Uterus (tissue), 4 donors: ENCODE data around the gene GATD1. TPM values are rescaled to one million over a fixed set of nuclear protein-coding genes. Genes with fewer than 3 reads are reported as not detected.

Source experiments
- DNase-seq, 2 donors: peaks; one replicate each; pipeline ENCODE4 v3.0.0-alpha.2; 2019 to 2020
- H3K27ac ChIP-seq, 2 donors: fragments of 200-600 bp; sonication (generic); 1 replicate in 1 of 2; 2 replicates in 1 of 2; pipeline ENCODE4 v1.5.1; 2016 to 2018
- H3K27me3 ChIP-seq, 2 donors: fragments of 200-600 bp; sonication (generic); one replicate each; pipeline ENCODE4 v1.5.1; 2018 to 2019; ENCODE audit warnings: control low read depth in 1 of 2
- H3K36me3 ChIP-seq, 2 donors: fragments of 200-600 bp; sonication (generic); one replicate each; pipeline ENCODE4 v1.5.1; 2019; ENCODE audit warnings: control low read depth in 1 of 2
- H3K4me1 ChIP-seq, 2 donors: fragments of 200-600 bp; sonication (generic); one replicate each; pipeline ENCODE4 v1.5.1; 2018 to 2019; ENCODE audit warnings: control low read depth in 1 of 2
- H3K4me3 ChIP-seq, 2 donors: fragments of 200-600 bp; sonication (generic); 1 replicate in 1 of 2; 2 replicates in 1 of 2; pipeline ENCODE4 v1.5.1; 2018 to 2019; ENCODE audit warnings: mild to moderate bottlenecking in 1 of 2
- H3K9me3 ChIP-seq, 2 donors: fragments of 200-600 bp; sonication (generic); one replicate each; pipeline ENCODE4 v1.5.1; 2019; ENCODE audit warnings: control low read depth in 1 of 2
- POLR2A ChIP-seq, 2 donors: fragments of 450-650 bp; IDR thresholded peaks; one replicate each; pipeline ENCODE4 v1.6.1; 2016; ENCODE audit warnings: antibody characterized with exemption in 2 of 2, mild to moderate bottlenecking in 1 of 2, moderate library complexity in 1 of 2
- intact Hi-C: fragments of 100-400 bp; cut with DNase I; formaldehyde crosslinking; loops from one replicate; pipeline ENCODE4 v1.15.1; 2023; ENCODE audit warnings: low total_unique reads
- total RNA-seq, 4 donors: library from RNA; depleted of rRNA in 3 of 4; stranded (reverse); fragments of >200 nt in 3 of 4; gene quantifications; one replicate each; pipeline versions ENCODE4 v1.1.0 to v1.2.4, GENCODE V29; 2014 to 2023
- TF ChIP-seq, protein P1 (sequence below), 4 experiments: fragments of 200-600 bp in 2 of 4; fragments of 450-650 bp in 2 of 4; sonication (generic) in 2 of 4; IDR thresholded peaks; one replicate each; pipeline ENCODE4 v1.5.1; 2016 to 2019; ENCODE audit warnings: antibody characterized with exemption in 4 of 4, mild to moderate bottlenecking in 2 of 4, moderate library complexity in 1 of 4
- donor health status: DM: yes; HTN: yes; CAD: no.

The GATD1 gene
- total RNA-seq, 4 donors from 2014 or later = 11.8 to 81.1 (median 29.3) TPM

DNA sequence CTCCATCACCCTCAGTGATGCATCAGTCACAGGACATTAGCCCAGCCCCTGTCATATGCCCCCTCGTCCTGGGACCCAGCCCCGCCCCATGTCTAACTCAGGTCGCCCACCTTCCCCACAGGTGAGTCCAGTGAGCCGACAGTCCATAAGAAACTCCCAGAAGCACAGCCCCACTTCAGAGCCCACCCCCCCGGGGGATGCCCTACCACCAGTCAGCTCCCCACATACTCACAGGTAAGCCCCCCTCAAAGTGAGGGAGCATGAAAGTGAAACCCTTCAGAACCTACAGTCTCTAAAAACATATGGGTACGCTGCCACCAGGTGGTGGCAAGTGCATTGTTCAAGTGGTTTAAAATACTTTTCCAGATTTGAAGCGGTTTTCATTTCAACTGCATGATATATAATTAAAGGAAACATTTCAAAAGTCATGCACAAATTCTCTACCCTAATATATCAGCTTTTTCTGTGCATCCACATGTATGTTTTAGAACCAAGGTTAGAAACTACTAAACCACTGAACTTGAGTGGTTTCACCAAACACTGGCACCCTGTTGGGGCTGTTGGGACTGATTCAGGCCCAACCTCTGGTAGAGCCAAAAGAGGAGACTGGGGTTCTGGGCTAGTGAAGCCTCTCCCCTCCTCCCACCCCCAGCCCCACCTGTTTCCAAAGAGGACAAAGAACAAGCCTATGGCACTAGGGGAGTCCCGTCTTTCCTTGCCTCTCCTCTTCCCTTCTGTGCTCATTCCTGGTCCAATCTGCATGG, 54.0 kb downstream of the GATD1 start:
- Histone ChIP-seq H3K27me3 (peaks cover 0 to 8% of the 10 kb centered on the region in 2 donors), H3K4me1 (peaks cover 0 to 7% of the 10 kb centered on the region in 2 donors), H3K9me3 (no peaks in the 10 kb centered on the region), H3K27ac (no peak overlapping the region), H3K36me3 (no peaks in the 10 kb centered on the region), H3K4me3 (no peak overlapping the region)
- intact Hi-C loops = loop anchor here (5.0 kb wide), 2 partner anchors 61 to 166 kb away; no protein-coding TSS in a partner anchor
- no peak for TF ChIP-seq POLR2A (IDR thresholded peaks at IDR 0.05)
- TF ChIP-seq, protein P1, sequence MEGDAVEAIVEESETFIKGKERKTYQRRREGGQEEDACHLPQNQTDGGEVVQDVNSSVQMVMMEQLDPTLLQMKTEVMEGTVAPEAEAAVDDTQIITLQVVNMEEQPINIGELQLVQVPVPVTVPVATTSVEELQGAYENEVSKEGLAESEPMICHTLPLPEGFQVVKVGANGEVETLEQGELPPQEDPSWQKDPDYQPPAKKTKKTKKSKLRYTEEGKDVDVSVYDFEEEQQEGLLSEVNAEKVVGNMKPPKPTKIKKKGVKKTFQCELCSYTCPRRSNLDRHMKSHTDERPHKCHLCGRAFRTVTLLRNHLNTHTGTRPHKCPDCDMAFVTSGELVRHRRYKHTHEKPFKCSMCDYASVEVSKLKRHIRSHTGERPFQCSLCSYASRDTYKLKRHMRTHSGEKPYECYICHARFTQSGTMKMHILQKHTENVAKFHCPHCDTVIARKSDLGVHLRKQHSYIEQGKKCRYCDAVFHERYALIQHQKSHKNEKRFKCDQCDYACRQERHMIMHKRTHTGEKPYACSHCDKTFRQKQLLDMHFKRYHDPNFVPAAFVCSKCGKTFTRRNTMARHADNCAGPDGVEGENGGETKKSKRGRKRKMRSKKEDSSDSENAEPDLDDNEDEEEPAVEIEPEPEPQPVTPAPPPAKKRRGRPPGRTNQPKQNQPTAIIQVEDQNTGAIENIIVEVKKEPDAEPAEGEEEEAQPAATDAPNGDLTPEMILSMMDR (IDR thresholded peaks at IDR 0.05) = peak; percentile 39 to 69 (median 50)
- no peak for DNase-seq

- Histone ChIP-seq H3K27ac (no peak overlapping the region), H3K9me3 (no peaks in the 10 kb centered on the region), H3K4me1 (no peaks in the 10 kb centered on the region), H3K4me3 (no peak overlapping the region), H3K36me3 (no peaks in the 10 kb centered on the region), H3K27me3 (peaks cover 0 to 8% of the 10 kb centered on the region in 2 donors)
- DNase-seq = no peak
- intact Hi-C loops = loop anchor here (5.0 kb wide), 2 partner anchors 60 to 165 kb away; no protein-coding TSS in a partner anchor
- TF ChIP-seq POLR2A (IDR thresholded peaks at IDR 0.05) = no peak
Observed at GRCh38 chr11:722346-722811, 54.9 kb downstream of the GATD1 start.

DNA sequence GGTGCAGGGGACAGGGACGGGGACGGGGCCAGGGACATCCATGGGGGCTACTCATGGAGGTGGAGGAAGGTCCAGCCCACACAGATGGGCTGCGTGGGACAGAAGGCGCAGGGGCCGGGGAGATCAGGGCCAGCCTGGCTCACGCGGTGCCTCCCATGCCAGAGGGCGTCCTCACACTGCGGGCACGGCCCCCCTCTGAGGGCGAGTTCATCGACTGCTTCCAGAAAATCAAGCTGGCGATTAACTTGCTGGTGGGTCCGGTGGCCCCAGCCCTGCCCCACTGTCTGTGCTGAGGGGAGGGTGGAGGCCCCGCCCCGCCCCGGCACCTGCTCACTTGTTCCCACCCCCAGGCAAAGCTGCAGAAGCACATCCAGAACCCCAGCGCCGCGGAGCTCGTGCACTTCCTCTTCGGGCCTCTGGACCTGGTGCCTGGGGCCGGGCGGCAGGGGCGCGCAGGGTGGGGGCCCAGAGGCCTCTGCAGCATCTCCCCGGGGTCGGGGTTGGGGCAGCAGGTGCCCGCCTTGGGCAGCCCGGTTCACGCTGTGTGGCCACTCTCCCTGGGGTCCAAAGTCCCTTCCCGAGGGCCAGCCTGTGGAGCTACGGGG, 55.4 kb downstream of the GATD1 start:
- no peaks in the 10 kb centered on the region for H3K36me3 ChIP-seq
- H3K4me1 ChIP-seq = no peaks in the 10 kb centered on the region
- no peak overlapping the region for H3K4me3 ChIP-seq
- H3K9me3 ChIP-seq = no peaks in the 10 kb centered on the region
- no peak overlapping the region for H3K27ac ChIP-seq
- no peak for TF ChIP-seq POLR2A (IDR thresholded peaks at IDR 0.05)
- TF ChIP-seq, protein P1 (IDR thresholded peaks at IDR 0.05) = no peak
- intact Hi-C loops = loop anchor here (5.0 kb wide), 2 partner anchors 60 to 165 kb away; no protein-coding TSS in a partner anchor
- no peak for DNase-seq
- H3K27me3 ChIP-seq = peaks cover 0 to 8% of the 10 kb centered on the region in 2 donors

DNA sequence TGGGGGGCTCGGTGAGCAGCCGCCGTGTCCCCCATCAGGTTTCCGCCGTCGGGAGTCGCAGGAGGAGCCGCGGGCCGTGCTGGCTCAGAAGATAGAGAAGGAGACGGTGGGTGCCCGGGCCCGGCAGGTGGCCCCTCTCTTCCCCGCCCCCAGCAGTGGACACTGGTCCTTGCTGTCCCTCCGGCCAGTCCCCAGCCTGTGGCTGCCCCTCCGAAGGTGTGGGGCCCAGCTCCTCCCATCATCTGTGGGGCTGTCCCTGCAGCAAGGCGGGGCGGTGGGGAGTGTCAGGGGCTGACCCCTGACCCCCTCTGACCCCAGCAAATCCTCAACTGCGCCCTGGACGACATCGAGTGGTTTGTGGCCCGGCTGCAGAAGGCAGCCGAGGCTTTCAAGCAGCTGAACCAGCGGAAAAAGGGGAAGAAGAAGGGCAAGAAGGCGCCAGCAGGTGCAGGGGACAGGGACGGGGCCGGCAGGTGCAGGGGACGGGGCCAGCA, 56.0 kb downstream of the GATD1 start:
- Histone ChIP-seq H3K27me3 (peaks cover 0 to 8% of the 10 kb centered on the region in 2 donors), H3K36me3 (no peaks in the 10 kb centered on the region), H3K4me1 (no peaks in the 10 kb centered on the region), H3K9me3 (no peaks in the 10 kb centered on the region), H3K4me3 (no peak overlapping the region), H3K27ac (no peak overlapping the region)
- no peak for TF ChIP-seq POLR2A (IDR thresholded peaks at IDR 0.05)
- TF ChIP-seq, protein P1 (IDR thresholded peaks at IDR 0.05) = no peak
- intact Hi-C loops = loop anchor here (5.0 kb wide), 2 partner anchors 59 to 164 kb away; no protein-coding TSS in a partner anchor
- DNase-seq = no peak

GRCh38 chr11:720642-721246, 56.5 kb downstream of the GATD1 start:
- DNase-seq = peak in 1 of 2 donors; percentile 29
- Histone ChIP-seq H3K36me3 (no peaks in the 10 kb centered on the region), H3K27me3 (peaks cover 0 to 8% of the 10 kb centered on the region in 2 donors), H3K4me1 (no peaks in the 10 kb centered on the region), H3K4me3 (no peak overlapping the region), H3K27ac (no peak overlapping the region), H3K9me3 (no peaks in the 10 kb centered on the region)
- TF ChIP-seq, protein P1 (IDR thresholded peaks at IDR 0.05) = no peak
- no peak for TF ChIP-seq POLR2A (IDR thresholded peaks at IDR 0.05)
- intact Hi-C loops = loop anchor here (5.0 kb wide), 2 partner anchors 58 to 163 kb away; no protein-coding TSS in a partner anchor
